DND-41 (cell line): ENCODE results near the gene NCOA3.

ENCODE experiments used
- ATAC-seq: fragments of 200-7000 bp; cut with Tn5 transposase; 3 replicates; pipeline ENCODE4 v1.9.1; 2021; ENCODE audit warnings: low read depth; ENCODE audit not compliant: insufficient read depth
- DNase-seq: peaks from one replicate; pipeline ENCODE4 v3.0.0-alpha.2; 2020
- H2AFZ ChIP-seq: 2 replicates; pipeline ENCODE4 v1.6.0; 2012; ENCODE audit warnings: low read depth, low read length
- H3K27ac ChIP-seq: 2 replicates; pipeline ENCODE4 v1.5.1; 2012; ENCODE audit warnings: low read length, inconsistent platforms
- H3K27me3 ChIP-seq: fragments of 200-600 bp; sonication (generic); 2 replicates; pipeline ENCODE4 v1.6.0; 2012; ENCODE audit warnings: low read length, mild to moderate bottlenecking, inconsistent platforms; ENCODE audit not compliant: insufficient read depth, poor library complexity
- H3K36me3 ChIP-seq: 2 replicates; pipeline ENCODE4 v1.5.1; 2012; ENCODE audit warnings: low read length, inconsistent platforms; ENCODE audit not compliant: insufficient read depth
- H3K4me1 ChIP-seq: 2 replicates; pipeline ENCODE4 v1.5.1; 2012; ENCODE audit warnings: mild to moderate bottlenecking, low read length; ENCODE audit not compliant: insufficient read depth
- H3K4me2 ChIP-seq: 2 replicates; pipeline ENCODE4 v1.6.0; 2012; ENCODE audit warnings: mild to moderate bottlenecking, moderate library complexity, low read length, inconsistent platforms; ENCODE audit not compliant: insufficient read depth
- H3K4me3 ChIP-seq, 2 experiments: fragments of 200-600 bp in 1 of 2; shearing (Covaris generic) in 1 of 2; 2 replicates each; pipeline ENCODE4 v1.5.1; 2012 to 2016; ENCODE audit warnings: inconsistent platforms in 2 of 2, low read length in 2 of 2, mild to moderate bottlenecking in 2 of 2, low read depth in 1 of 2, moderate library complexity in 1 of 2
- H3K79me2 ChIP-seq: 2 replicates; pipeline ENCODE4 v1.6.0; 2012; ENCODE audit warnings: low read length, inconsistent platforms; ENCODE audit not compliant: insufficient read depth
- H3K9ac ChIP-seq: 2 replicates; pipeline ENCODE4 v1.6.0; 2012; ENCODE audit warnings: low read depth, mild to moderate bottlenecking, inconsistent platforms, low read length, moderate library complexity
- H3K9me3 ChIP-seq: 2 replicates; pipeline ENCODE4 v1.5.1; 2012; ENCODE audit warnings: low read length, moderate library complexity, mild to moderate bottlenecking, inconsistent platforms; ENCODE audit not compliant: insufficient read depth, severe bottlenecking
- H4K20me1 ChIP-seq: 2 replicates; pipeline ENCODE4 v1.6.0; 2012; ENCODE audit warnings: low read length; ENCODE audit not compliant: insufficient read depth
- CTCF ChIP-seq: IDR thresholded peaks from 2 replicates; pipeline ENCODE4 v1.5.1; 2012; ENCODE audit warnings: borderline replicate concordance, low read length, moderate library complexity, mild to moderate bottlenecking; ENCODE audit not compliant: poor library complexity, severe bottlenecking; ENCODE audit errors: extremely low read depth
- EZH2 ChIP-seq: IDR thresholded peaks from 3 replicates; pipeline ENCODE4 v1.6.1; 2012; ENCODE audit warnings: borderline replicate concordance, low read depth, mild to moderate bottlenecking, moderate library complexity, low read length, inconsistent platforms; ENCODE audit not compliant: severe bottlenecking

The NCOA3 gene

GRCh38 chr20:47566269-47566668 lies 64.6 kb downstream of the NCOA3 start:
- H3K79me2 ChIP-seq = peaks cover 39% of the 10 kb centered on the region; the same call in 1 of the 2 replicates
- TF ChIP-seq CTCF (no peak), EZH2 (no peak)
- H3K4me1 ChIP-seq = peaks cover 5% of the 10 kb centered on the region; the same call in 1 of the 2 replicates
- peaks cover 9% of the 10 kb centered on the region for H4K20me1 ChIP-seq
- H3K9ac ChIP-seq = no peak overlapping the region
- H2AFZ ChIP-seq = no peak overlapping the region
- no peak overlapping the region for H3K27ac ChIP-seq
- DNase-seq (no peak), ATAC-seq (no peak)
- H3K27me3 ChIP-seq = no peaks in the 10 kb centered on the region
- no peak overlapping the region for H3K4me2 ChIP-seq
- no peak overlapping the region for H3K4me3 ChIP-seq
- H3K9me3 ChIP-seq = peaks cover 10% of the 10 kb centered on the region
- no peaks in the 10 kb centered on the region for H3K36me3 ChIP-seq

GRCh38 chr20:47568019-47568418 lies 66.3 kb downstream of the NCOA3 start:
- Histone ChIP-seq H3K9me3 (peaks cover 17% of the 10 kb centered on the region), H3K27ac (no peak overlapping the region), H3K27me3 (no peaks in the 10 kb centered on the region), H3K36me3 (peaks cover 4% of the 10 kb centered on the region; the same call in 1 of the 2 replicates), H4K20me1 (peaks cover 9% of the 10 kb centered on the region), H3K79me2 (peaks cover 37% of the 10 kb centered on the region), H2AFZ (no peak overlapping the region), H3K4me3 (no peak overlapping the region), H3K9ac (no peak overlapping the region), H3K4me1 (peaks cover 5% of the 10 kb centered on the region; the same call in 1 of the 2 replicates), H3K4me2 (no peak overlapping the region)
- no peak for TF ChIP-seq CTCF
- no peak for TF ChIP-seq EZH2
- DNase-seq = no peak
- ATAC-seq = no peak

- TF ChIP-seq EZH2 (no peak), CTCF (no peak)
- peaks cover 5% of the 10 kb centered on the region; the same call in 1 of the 2 replicates for H3K4me1 ChIP-seq
- H4K20me1 ChIP-seq = peaks cover 9% of the 10 kb centered on the region
- no peak overlapping the region for H3K9ac ChIP-seq
- H3K27ac ChIP-seq = no peak overlapping the region
- H3K36me3 ChIP-seq = peaks cover 4% of the 10 kb centered on the region; the same call in 1 of the 2 replicates
- peaks cover 37% of the 10 kb centered on the region for H3K79me2 ChIP-seq
- ATAC-seq = no peak
- no peak overlapping the region for H3K4me3 ChIP-seq
- no peak for DNase-seq
- H3K9me3 ChIP-seq = peaks cover 17% of the 10 kb centered on the region
- no peaks in the 10 kb centered on the region for H3K27me3 ChIP-seq
- no peak overlapping the region for H2AFZ ChIP-seq
- no peak overlapping the region for H3K4me2 ChIP-seq
Measured at GRCh38 chr20:47568837-47569410, 67.2 kb downstream of the NCOA3 start.
